Measurements from ENCODE around the gene UBASH3A.

GRCh38 chr21:42377951-42378340 lies 25.8 kb upstream of the UBASH3A start:
- TF ChIP-seq SP1 (IDR thresholded peaks at IDR 0.05; ENCODE audit: low read depth) (no peak), ZNF274 (IDR thresholded peaks at IDR 0.05; ENCODE audit: low read depth, low read length) (no peak), CTCF (IDR thresholded peaks at IDR 0.05 in 2 of 3, conservative IDR thresholded peaks at IDR 0.05 in 1 of 3; ENCODE audit: borderline replicate concordance in 1 of 3, insufficient read depth in 1 of 3, low read depth in 2 of 3, low read length in 2 of 3) (no peak)

Measured in HCT116 (cell line).